Epithelial cell of esophagus (primary cell): ENCODE results near the gene DOCK8.
A peak's percentile ranks its signal among the peaks of the same experiment; 100 is the strongest.

Experiments used
- DNase-seq: peaks from one replicate; pipeline ENCODE4 v3.0.0; 2010; ENCODE audit warnings: low read depth
- H3K4me3 ChIP-seq: 2 replicates; pipeline ENCODE4 v1.5.1; 2011; ENCODE audit warnings: mild to moderate bottlenecking, low read length, control low read depth
- TF ChIP-seq, protein P1 (sequence below): IDR thresholded peaks from 2 replicates; pipeline ENCODE4 v1.5.1; 2011; ENCODE audit warnings: low read depth, mild to moderate bottlenecking, low read length, control low read depth, inconsistent platforms; ENCODE audit not compliant: insufficient read depth; ENCODE audit errors: missing control alignments

Gene DOCK8

DNA sequence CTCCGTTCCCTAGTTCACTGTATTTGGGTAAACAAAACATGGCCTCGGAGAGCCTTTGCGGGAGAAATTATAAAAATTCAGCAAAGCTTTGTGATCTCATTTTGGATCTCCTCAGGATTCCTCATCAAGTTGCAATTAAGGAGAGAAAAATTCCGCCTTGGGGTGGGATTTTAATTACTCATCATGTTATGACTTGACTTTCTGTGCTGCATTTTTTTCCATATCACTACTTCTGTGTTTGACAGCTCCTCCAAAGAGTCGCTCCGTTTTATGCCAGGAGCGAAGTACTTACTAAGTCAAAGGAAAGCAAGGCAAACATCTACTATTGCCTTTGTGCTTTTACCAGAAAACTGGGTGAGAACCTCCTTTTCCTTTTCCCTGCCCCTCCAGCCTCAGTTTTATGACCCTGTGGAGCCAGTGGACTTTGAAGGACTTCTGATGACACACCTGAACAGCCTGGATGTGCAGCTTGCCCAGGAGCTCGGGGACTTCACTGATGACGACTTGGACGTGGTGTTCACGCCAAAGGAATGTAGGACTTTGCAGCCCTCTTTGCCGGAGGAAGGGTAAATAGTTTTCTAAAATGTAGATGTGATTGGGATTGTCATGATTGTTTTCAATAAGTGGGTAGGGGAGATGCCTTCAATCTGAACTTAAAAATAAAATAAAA is 71.5 kb downstream of the DOCK8 start:
- TF ChIP-seq, protein P1, sequence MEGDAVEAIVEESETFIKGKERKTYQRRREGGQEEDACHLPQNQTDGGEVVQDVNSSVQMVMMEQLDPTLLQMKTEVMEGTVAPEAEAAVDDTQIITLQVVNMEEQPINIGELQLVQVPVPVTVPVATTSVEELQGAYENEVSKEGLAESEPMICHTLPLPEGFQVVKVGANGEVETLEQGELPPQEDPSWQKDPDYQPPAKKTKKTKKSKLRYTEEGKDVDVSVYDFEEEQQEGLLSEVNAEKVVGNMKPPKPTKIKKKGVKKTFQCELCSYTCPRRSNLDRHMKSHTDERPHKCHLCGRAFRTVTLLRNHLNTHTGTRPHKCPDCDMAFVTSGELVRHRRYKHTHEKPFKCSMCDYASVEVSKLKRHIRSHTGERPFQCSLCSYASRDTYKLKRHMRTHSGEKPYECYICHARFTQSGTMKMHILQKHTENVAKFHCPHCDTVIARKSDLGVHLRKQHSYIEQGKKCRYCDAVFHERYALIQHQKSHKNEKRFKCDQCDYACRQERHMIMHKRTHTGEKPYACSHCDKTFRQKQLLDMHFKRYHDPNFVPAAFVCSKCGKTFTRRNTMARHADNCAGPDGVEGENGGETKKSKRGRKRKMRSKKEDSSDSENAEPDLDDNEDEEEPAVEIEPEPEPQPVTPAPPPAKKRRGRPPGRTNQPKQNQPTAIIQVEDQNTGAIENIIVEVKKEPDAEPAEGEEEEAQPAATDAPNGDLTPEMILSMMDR = no peak
- no peak overlapping the region for H3K4me3 ChIP-seq
- DNase-seq = peak; percentile 40

DNA sequence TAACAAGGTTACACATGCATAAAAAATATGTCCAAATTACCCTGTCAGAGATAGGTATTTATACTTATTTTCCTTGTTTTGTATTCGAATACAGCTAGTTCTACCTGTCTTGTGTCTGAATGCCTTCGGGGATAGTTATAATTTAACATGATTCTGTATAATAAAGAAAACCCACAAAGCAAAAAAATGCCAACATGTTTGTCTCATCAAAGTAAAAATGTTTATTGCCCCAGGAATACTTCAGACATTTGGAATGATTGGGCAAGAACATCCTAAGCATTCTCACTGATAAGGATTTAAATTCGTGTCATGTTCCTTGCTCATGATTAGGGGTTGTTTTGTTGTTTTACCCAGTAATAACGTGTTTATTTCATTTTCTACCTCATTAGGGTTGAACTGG is 74.5 kb downstream of the DOCK8 start:
- TF ChIP-seq, protein P1 = no peak
- no peak for DNase-seq
- no peak overlapping the region for H3K4me3 ChIP-seq

DNA sequence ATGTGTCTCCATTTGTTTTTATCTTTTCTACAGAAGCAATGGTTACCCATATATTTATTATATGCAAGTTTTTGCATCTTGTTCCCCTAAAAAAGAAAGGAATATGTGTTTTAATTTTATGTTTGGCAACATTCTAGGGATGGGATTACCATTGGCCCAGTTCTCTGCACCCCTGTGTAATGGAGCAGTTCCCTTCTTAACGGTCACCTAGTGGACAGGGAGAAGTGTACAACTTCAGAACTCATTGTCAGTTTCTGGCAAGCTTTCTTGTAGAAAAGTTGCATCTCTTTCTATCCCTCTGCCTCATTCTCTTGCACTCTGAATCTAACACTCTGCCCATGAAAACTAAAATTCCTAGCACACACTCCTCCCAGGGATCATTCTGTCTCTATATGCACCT is 78.2 kb downstream of the DOCK8 start:
- H3K4me3 ChIP-seq = no peak overlapping the region
- TF ChIP-seq, protein P1 = no peak
- no peak for DNase-seq

DNA sequence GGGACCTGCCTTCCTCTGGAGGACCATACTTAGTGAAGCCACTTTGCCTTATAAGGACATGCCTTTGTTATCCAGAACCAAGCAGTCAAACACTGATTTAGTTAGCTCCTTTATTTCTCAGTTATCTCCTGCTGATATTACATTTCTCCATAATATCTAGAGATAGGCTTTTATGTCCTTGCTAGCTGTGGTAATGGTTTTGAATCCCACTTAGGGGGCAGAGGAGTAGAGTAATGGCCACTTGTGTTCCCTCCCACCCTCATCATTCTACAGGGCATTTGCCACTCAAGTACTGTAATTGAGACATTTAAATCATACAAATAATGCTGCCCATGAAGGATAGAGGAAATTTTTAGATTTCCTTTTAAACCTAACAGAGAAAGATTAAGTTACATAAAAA is 80.9 kb downstream of the DOCK8 start:
- TF ChIP-seq, protein P1 = no peak
- no peak overlapping the region for H3K4me3 ChIP-seq
- no peak for DNase-seq

DNA sequence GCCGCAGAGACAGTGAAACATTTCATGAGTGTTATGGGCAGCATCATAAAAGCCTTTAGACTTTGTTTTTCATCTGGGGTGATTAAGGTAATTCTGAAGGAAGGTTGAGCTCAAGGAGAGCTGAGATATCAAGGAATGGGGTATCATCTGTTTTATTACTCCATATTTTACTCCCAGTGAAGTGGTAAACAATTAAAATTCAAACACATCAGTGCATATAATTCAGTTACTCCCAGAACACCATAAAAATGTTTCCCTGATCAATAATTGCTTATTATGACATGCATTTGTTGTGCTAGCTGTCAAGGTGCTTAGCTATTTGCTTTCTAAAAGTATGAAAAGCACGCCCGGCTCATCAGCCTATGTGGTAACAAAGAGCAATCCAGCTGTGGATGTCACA is 81.7 kb downstream of the DOCK8 start:
- TF ChIP-seq, protein P1 = no peak
- H3K4me3 ChIP-seq = no peak overlapping the region
- DNase-seq = no peak

DNA sequence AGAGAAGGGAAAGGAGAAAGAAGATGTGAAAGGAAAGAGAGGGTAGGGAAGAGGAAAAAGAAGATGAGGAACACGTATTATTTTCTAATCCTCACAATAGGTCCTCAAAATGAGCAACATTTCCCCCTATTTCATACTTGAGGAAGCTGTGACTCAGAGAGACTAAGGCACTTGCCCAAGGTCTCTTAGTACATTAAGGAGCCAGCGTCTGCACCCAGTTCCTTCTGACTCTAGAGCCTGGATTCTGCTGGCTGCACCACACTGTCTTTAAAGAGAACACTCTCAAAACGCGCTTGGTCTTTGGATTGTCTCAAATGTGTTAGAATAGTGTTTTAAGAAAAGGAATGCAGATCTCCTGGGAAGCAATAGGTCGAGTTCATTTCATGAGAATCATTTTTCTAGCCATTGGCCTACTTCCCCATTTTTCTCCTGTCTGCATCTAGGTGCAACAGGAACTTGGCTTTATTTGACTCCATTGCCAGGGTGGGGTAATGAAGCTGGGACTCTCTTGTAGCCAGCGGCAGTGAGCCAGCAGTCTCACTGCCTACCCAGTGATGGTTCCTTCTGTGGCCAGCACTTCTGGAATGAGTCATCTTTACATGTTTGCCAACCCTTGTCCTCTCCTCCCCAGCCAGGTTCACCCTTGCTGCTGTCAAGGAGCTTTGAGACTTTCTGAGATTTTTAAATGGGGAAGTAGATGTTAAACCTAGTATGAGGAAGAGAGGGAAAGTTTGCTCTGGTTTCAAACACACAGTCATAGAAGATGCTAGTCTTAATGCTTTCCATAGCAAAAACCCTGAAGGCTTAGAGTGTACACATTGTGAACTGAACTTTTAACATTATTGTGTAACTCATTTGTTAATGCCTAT is 82.7 kb downstream of the DOCK8 start:
- no peak overlapping the region for H3K4me3 ChIP-seq
- TF ChIP-seq, protein P1 = no peak
- DNase-seq = peak; percentile 59
